Mucosa of rectum (tissue), 2 donors: ENCODE data around the gene RAB3IP.

Experiments
- H3K27ac ChIP-seq, 2 donors: one replicate each; pipeline ENCODE4 v1.7.0; 2013; ENCODE audit warnings: inconsistent platforms in 2 of 2, low read depth in 2 of 2, low read length in 2 of 2
- H3K27me3 ChIP-seq, 2 donors: one replicate each; pipeline ENCODE4 v1.7.0; 2013; ENCODE audit warnings: low read length in 2 of 2; ENCODE audit not compliant: control insufficient read depth in 2 of 2, insufficient read depth in 2 of 2
- H3K36me3 ChIP-seq, 2 donors: one replicate each; pipeline ENCODE4 v1.7.0; 2013; ENCODE audit warnings: low read length in 2 of 2; ENCODE audit not compliant: control insufficient read depth in 2 of 2, insufficient read depth in 2 of 2
- H3K4me1 ChIP-seq, 2 donors: one replicate each; pipeline ENCODE4 v1.7.0; 2013; ENCODE audit warnings: low read length in 2 of 2, mild to moderate bottlenecking in 1 of 2; ENCODE audit not compliant: control insufficient read depth in 2 of 2, insufficient read depth in 2 of 2
- H3K4me3 ChIP-seq, 2 donors: one replicate each; pipeline ENCODE4 v1.7.0; 2013; ENCODE audit warnings: low read length in 2 of 2
- H3K9ac ChIP-seq, 2 donors: one replicate each; pipeline ENCODE4 v1.7.0; 2013; ENCODE audit warnings: low read length in 2 of 2, low read depth in 1 of 2, mild to moderate bottlenecking in 1 of 2
- H3K9me3 ChIP-seq, 2 donors: one replicate each; pipeline ENCODE4 v1.7.0; 2013; ENCODE audit warnings: low read length in 2 of 2; ENCODE audit not compliant: control insufficient read depth in 2 of 2
- donor health status: healthy.
- donor health status: Normal muscosa, but diverticular disease.

The RAB3IP gene

GRCh38 chr12:69712826-69713225, 25.8 kb upstream of the RAB3IP start:
- Histone ChIP-seq H3K4me1 (no peaks in the 10 kb centered on the region), H3K4me3 (no peak overlapping the region), H3K27ac (no peak overlapping the region), H3K36me3 (no peaks in the 10 kb centered on the region), H3K27me3 (no peaks in the 10 kb centered on the region), H3K9ac (no peak overlapping the region), H3K9me3 (no peaks in the 10 kb centered on the region)

GRCh38 chr12:69714542-69714941, 24.1 kb upstream of the RAB3IP start:
- Histone ChIP-seq H3K4me3 (no peak overlapping the region), H3K27ac (no peak overlapping the region), H3K9me3 (no peaks in the 10 kb centered on the region), H3K4me1 (no peaks in the 10 kb centered on the region), H3K36me3 (no peaks in the 10 kb centered on the region), H3K27me3 (no peaks in the 10 kb centered on the region), H3K9ac (no peak overlapping the region)

- Histone ChIP-seq H3K9me3 (no peaks in the 10 kb centered on the region), H3K4me3 (no peak overlapping the region), H3K9ac (no peak overlapping the region), H3K36me3 (no peaks in the 10 kb centered on the region), H3K4me1 (peaks cover 6 to 9% of the 10 kb centered on the region in 2 donors), H3K27ac (no peak overlapping the region), H3K27me3 (no peaks in the 10 kb centered on the region)
These were observed 19.0 kb upstream of the RAB3IP start for GRCh38 chr12:69719336-69720316.

GRCh38 chr12:69720750-69721149, 17.9 kb upstream of the RAB3IP start:
- Histone ChIP-seq H3K4me3 (no peak overlapping the region), H3K4me1 (peaks cover 6 to 9% of the 10 kb centered on the region in 2 donors), H3K27me3 (no peaks in the 10 kb centered on the region), H3K9ac (no peak overlapping the region), H3K36me3 (no peaks in the 10 kb centered on the region), H3K27ac (no peak overlapping the region), H3K9me3 (no peaks in the 10 kb centered on the region)

- Histone ChIP-seq H3K27me3 (no peaks in the 10 kb centered on the region), H3K27ac (no peak overlapping the region), H3K4me3 (no peak overlapping the region), H3K4me1 (no peaks in the 10 kb centered on the region), H3K9me3 (no peaks in the 10 kb centered on the region), H3K9ac (no peak overlapping the region), H3K36me3 (no peaks in the 10 kb centered on the region)
These were observed 11.7 kb upstream of the RAB3IP start for GRCh38 chr12:69726922-69727321.

GRCh38 chr12:69732088-69732487, 6.6 kb upstream of the RAB3IP start:
- H3K36me3 ChIP-seq: no peaks in the 10 kb centered on the region
- H3K27ac ChIP-seq: no peak overlapping the region
- no peaks in the 10 kb centered on the region for H3K9me3 ChIP-seq
- no peak overlapping the region for H3K9ac ChIP-seq
- H3K27me3 ChIP-seq: no peaks in the 10 kb centered on the region
- no peak overlapping the region for H3K4me3 ChIP-seq
- no peaks in the 10 kb centered on the region for H3K4me1 ChIP-seq

- Histone ChIP-seq H3K9me3 (no peaks in the 10 kb centered on the region), H3K4me3 (no peak overlapping the region), H3K9ac (no peak overlapping the region), H3K27ac (no peak overlapping the region), H3K4me1 (peaks cover 3 to 4% of the 10 kb centered on the region in 2 donors), H3K36me3 (no peaks in the 10 kb centered on the region), H3K27me3 (no peaks in the 10 kb centered on the region)
These were observed 5.0 kb upstream of the RAB3IP start for GRCh38 chr12:69733638-69734037.

- H3K4me1 ChIP-seq: peaks cover 10 to 12% of the 10 kb centered on the region in 2 donors
- no peaks in the 10 kb centered on the region for H3K27me3 ChIP-seq
- no peaks in the 10 kb centered on the region for H3K36me3 ChIP-seq
- H3K9ac ChIP-seq: peak overlapping the region; percentile 88 to 90
- H3K9me3 ChIP-seq: no peaks in the 10 kb centered on the region
- H3K27ac ChIP-seq: peak overlapping the region; percentile 94 to 96
- peak overlapping the region; percentile 78 to 88 for H3K4me3 ChIP-seq
These were observed 879 bp downstream of the RAB3IP start for GRCh38 chr12:69739287-69740191.

- peaks cover 7 to 9% of the 10 kb centered on the region in 2 donors for H3K4me1 ChIP-seq
- H3K4me3 ChIP-seq: no peak overlapping the region
- no peak overlapping the region for H3K27ac ChIP-seq
- H3K9me3 ChIP-seq: no peaks in the 10 kb centered on the region
- H3K9ac ChIP-seq: no peak overlapping the region
- H3K36me3 ChIP-seq: no peaks in the 10 kb centered on the region
- no peaks in the 10 kb centered on the region for H3K27me3 ChIP-seq
These were observed 5.4 kb downstream of the RAB3IP start for GRCh38 chr12:69744109-69744508.

- no peaks in the 10 kb centered on the region for H3K27me3 ChIP-seq
- H3K9me3 ChIP-seq: peaks cover 0 to 2% of the 10 kb centered on the region in 2 donors
- no peak overlapping the region for H3K27ac ChIP-seq
- no peaks in the 10 kb centered on the region for H3K4me1 ChIP-seq
- no peak overlapping the region for H3K9ac ChIP-seq
- H3K4me3 ChIP-seq: no peak overlapping the region
- H3K36me3 ChIP-seq: peaks cover 2 to 4% of the 10 kb centered on the region in 2 donors
These were observed 12.8 kb downstream of the RAB3IP start for GRCh38 chr12:69751476-69751875.
